ENCODE data around the gene ZNF800. TPM values are rescaled to one million over a fixed set of nuclear protein-coding genes. Genes with fewer than 3 reads are reported as not detected.

Gene ZNF800
- total and polyA plus RNA-seq, 2 of the 8 experiments (the other 6 are each of a cell fraction or from before 2014, with no cell fraction given) = 1.0 to 6.5 TPM

DNA sequence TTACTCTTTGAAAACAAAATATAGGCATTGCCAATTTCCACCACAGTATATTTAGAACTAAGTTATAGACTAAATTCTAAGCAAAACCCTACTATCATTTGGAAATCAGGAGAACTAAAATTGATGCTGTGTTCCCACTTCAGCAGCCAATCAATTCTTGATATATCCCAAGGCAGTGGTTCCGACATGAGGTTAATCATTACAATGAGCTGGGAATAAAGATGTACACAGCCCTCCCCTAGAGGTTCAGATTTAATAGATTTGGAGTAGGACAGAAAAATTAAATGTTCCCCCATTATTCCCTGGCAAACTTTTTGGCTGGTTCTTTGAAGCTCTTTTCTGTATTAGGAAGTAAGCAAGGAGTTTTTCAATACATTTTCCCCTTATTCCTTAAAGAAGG lies 15.1 kb downstream of the ZNF800 start:
- H4K91ac ChIP-seq (replicated peaks; ENCODE audit: insufficient read length, low read length) = no peak overlapping the region
- ChIA-PET CTCF (ENCODE audit: partially characterized antibody) (no interaction called here), POLR2A (ENCODE audit: partially characterized antibody) (no interaction called here)
- H3K56ac ChIP-seq (replicated peaks; ENCODE audit: insufficient read length, low read depth, low read length) = no peak overlapping the region
- FAIRE-seq = no peak
- no peak overlapping the region for H2BK120ac ChIP-seq (replicated peaks; ENCODE audit: low read depth, low read length)
- no peak overlapping the region for H4K5ac ChIP-seq (ENCODE audit: insufficient read length, low read depth, low read length)
- H3K79me1 ChIP-seq (ENCODE audit: low read depth, low read length) = no peaks in the 10 kb centered on the region
- no peaks in the 10 kb centered on the region for H3K79me2 ChIP-seq (ENCODE audit: control insufficient read depth in 1 of 2, insufficient read depth in 2 of 2, low read length in 2 of 2)
- H3K27ac ChIP-seq (ENCODE audit: low read depth, low read length) = no peak overlapping the region
- no peaks in the 10 kb centered on the region for H4K20me1 ChIP-seq (replicated peaks in 1 of 2; ENCODE audit: control insufficient read depth in 1 of 2, insufficient read depth in 2 of 2, low read length in 2 of 2)
- no peak overlapping the region for H3K4me3 ChIP-seq (ENCODE audit: extremely low read depth in 1 of 4, insufficient read depth in 2 of 4, low read depth in 3 of 4, low read length in 4 of 4)
- no peak overlapping the region for H2BK20ac ChIP-seq (ENCODE audit: low read length)
- no peak overlapping the region for H2AFZ ChIP-seq (ENCODE audit: low read length)
- no peak overlapping the region for H3K14ac ChIP-seq (ENCODE audit: insufficient read length)
- H3K36me3 ChIP-seq (ENCODE audit: control insufficient read depth in 2 of 4, insufficient read depth in 4 of 4, low read length in 3 of 4) = no peaks in the 10 kb centered on the region; a peak in 1 of 8 replicates
- H4K8ac ChIP-seq (ENCODE audit: extremely low read depth, insufficient read depth, low read length) = no peak overlapping the region
- no peak overlapping the region for H3K18ac ChIP-seq (ENCODE audit: extremely low read depth, low read length)
- 55% methylated on average over 1 of the region's 1 CpG; no CpG with 5 or more reads in 1 of the 2 experiments for WGBS, 2 experiments (ENCODE audit: extremely low coverage in 1 of 2, insufficient coverage in 1 of 2, insufficient read length in 1 of 2, insufficient replicate concordance in 2 of 2, low coverage in 1 of 2, low lambda C conversion rate in 2 of 2, missing lambda C conversion rate in 1 of 2)
- H3K9ac ChIP-seq (replicated peaks in 1 of 4; ENCODE audit: extremely low read depth in 1 of 4, low read depth in 3 of 4, low read length in 3 of 4) = no peak overlapping the region
- H3K4me1 ChIP-seq (replicated peaks in 1 of 4; ENCODE audit: control insufficient read depth in 3 of 4, insufficient read depth in 4 of 4, low read length in 3 of 4) = no peaks in the 10 kb centered on the region
- H3K9me3 ChIP-seq (ENCODE audit: insufficient read depth in 2 of 2, low read depth in 1 of 2, low read length in 1 of 2) = no peaks in the 10 kb centered on the region
- H3K4ac ChIP-seq (replicated peaks; ENCODE audit: insufficient read length, low read depth, low read length) = no peak overlapping the region
- no peak overlapping the region for H3K4me2 ChIP-seq (ENCODE audit: insufficient read depth in 1 of 2, low read depth in 2 of 2, low read length in 2 of 2)
- no peak overlapping the region for H2AK5ac ChIP-seq (ENCODE audit: low read depth, low read length)
- H2BK15ac ChIP-seq (ENCODE audit: low read length) = no peak overlapping the region
- H3K23me2 ChIP-seq (ENCODE audit: low read depth, low read length) = no peaks in the 10 kb centered on the region
- no peak for DNase-seq (ENCODE audit: low read depth in 1 of 2, low spot score in 2 of 2)
- H2BK5ac ChIP-seq (ENCODE audit: low read depth, low read length) = no peak overlapping the region
- no peak overlapping the region for H2BK12ac ChIP-seq (ENCODE audit: low read depth, low read length)
- H3K27me3 ChIP-seq (replicated peaks in 1 of 4; ENCODE audit: control insufficient read depth in 3 of 4, extremely low read depth in 1 of 4, insufficient read depth in 3 of 4, low read length in 3 of 4) = no peaks in the 10 kb centered on the region
- no peak overlapping the region for H3K23ac ChIP-seq (ENCODE audit: insufficient read length)
- TF ChIP-seq CTBP2 (IDR thresholded peaks at IDR 0.05; ENCODE audit: borderline replicate concordance, insufficient read depth, insufficient read length, low read length) = no peak
- TF ChIP-seq KDM1A (IDR thresholded peaks at IDR 0.05; ENCODE audit: borderline replicate concordance, low read length) = no peak
- TF ChIP-seq BACH1 (IDR thresholded peaks at IDR 0.05; ENCODE audit: low read length) = no peak
- no peak for TF ChIP-seq ASH2L (IDR thresholded peaks at IDR 0.05; ENCODE audit: low read length)
- TF ChIP-seq GTF2F1 (IDR thresholded peaks at IDR 0.05; ENCODE audit: borderline replicate concordance, low read depth, low read length) = no peak
- no peak for TF ChIP-seq RNF2 (IDR thresholded peaks at IDR 0.05; ENCODE audit: borderline replicate concordance, low read depth, low read length, missing control alignments, poor library complexity, severe bottlenecking)
- TF ChIP-seq HDAC6 (IDR thresholded peaks at IDR 0.05; ENCODE audit: low read depth, low read length) = no peak
- no peak for TF ChIP-seq TAF7 (optimal IDR thresholded peaks at IDR 0.05; ENCODE audit: borderline replicate concordance, low read depth, low read length)
- TF ChIP-seq SP4 (IDR thresholded peaks at IDR 0.05; ENCODE audit: low read length) = no peak
- TF ChIP-seq PHF8 (conservative IDR thresholded peaks at IDR 0.05; ENCODE audit: low read depth, low read length) = no peak
- TF ChIP-seq, protein P1, sequence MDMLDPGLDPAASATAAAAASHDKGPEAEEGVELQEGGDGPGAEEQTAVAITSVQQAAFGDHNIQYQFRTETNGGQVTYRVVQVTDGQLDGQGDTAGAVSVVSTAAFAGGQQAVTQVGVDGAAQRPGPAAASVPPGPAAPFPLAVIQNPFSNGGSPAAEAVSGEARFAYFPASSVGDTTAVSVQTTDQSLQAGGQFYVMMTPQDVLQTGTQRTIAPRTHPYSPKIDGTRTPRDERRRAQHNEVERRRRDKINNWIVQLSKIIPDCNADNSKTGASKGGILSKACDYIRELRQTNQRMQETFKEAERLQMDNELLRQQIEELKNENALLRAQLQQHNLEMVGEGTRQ (IDR thresholded peaks at IDR 0.05; ENCODE audit: low read length) = no peak
- TF ChIP-seq NRF1 (IDR thresholded peaks at IDR 0.05; ENCODE audit: low read depth, low read length) = no peak
- TF ChIP-seq KDM5A (IDR thresholded peaks at IDR 0.05; ENCODE audit: low read length) = no peak
- no peak for TF ChIP-seq TBP (IDR thresholded peaks at IDR 0.05; ENCODE audit: low read depth, low read length)
